Erythroblast (primary cell): ENCODE results near the gene PPARG.
"Not testable (repeated sequence)": the region's sequence is repeated elsewhere in the genome, so short reads cannot be mapped to it uniquely, and the experiment has no call there.

Experiments used
- DNase-seq, 2 experiments: peaks; one replicate each; lab custom pipeline; 2025; lab: John Stamatoyannopoulos, UW
- GATA1 ChIP-seq: IDR thresholded peaks from 2 replicates; pipeline ENCODE4 v1.6.1; 2011; ENCODE audit warnings: low read depth, mild to moderate bottlenecking, control low read depth, low read length, moderate library complexity
- POLR2A ChIP-seq: IDR thresholded peaks from 2 replicates; pipeline ENCODE4 v1.6.1; 2011; ENCODE audit warnings: mild to moderate bottlenecking, low read length

Gene PPARG

DNA sequence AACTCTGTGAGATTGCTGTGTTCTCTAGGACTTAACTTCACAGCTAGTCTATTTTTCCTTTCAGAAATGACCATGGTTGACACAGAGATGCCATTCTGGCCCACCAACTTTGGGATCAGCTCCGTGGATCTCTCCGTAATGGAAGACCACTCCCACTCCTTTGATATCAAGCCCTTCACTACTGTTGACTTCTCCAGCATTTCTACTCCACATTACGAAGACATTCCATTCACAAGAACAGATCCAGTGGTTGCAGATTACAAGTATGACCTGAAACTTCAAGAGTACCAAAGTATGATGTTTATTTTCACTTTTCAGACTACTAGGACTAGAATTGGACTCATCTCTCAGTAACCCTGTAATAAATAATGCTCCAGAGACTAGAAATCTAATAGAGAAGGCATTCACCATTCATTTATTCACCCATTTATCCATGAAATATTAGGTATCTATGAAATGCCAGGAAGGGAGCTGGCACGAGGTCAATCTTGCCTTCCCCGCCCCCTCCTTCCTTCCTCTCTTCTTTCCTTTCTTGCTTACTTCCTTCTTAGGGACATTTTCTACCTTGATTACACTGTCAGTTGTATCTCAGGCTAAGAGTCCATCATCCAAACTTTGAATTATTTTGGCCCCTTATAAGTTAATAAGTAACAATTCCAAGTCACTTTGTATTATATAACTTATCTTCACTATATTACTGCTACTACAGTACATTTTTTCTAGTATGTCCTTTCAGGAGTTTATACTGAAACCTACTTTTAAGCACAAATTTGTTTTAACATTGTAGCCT lies 91.0 kb downstream of the PPARG start:
- TF ChIP-seq GATA1: no peak
- TF ChIP-seq POLR2A: no peak

DNA sequence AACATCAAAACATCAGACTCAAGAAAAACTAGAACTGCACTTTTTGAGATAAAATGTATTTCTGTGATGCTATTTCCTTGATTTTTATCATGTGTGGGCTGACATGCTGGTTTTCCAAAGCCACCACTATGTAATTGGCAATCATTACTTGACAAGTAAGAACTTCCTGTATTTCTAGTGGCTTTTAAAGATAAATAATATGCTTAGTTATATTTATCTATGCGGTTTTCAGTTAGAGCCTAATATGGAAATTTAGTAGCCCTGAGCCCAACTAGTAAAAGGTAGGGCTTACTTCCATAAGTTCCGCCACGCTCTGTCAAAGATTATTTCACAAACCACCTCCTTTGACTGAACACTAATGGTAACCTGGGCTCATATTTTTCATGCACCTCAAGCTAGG lies 91.6 kb downstream of the PPARG start:
- TF ChIP-seq GATA1 (no peak), POLR2A (no peak)
- DNase-seq: no peak

More for the DNA sequence above, 91.0 kb downstream of the PPARG start:
- DNase-seq: no peak

DNA sequence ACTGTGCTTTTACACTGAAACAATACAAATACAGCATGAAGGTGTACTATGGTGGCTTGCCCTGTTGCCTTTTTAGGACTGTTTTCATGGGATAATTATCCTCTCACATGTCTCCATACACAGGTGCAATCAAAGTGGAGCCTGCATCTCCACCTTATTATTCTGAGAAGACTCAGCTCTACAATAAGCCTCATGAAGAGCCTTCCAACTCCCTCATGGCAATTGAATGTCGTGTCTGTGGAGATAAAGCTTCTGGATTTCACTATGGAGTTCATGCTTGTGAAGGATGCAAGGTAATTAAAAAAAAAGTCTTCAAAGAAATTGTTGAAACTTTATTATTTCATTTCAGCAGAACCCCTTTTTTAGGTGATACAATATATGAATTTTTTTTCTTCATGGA lies 92.3 kb downstream of the PPARG start:
- TF ChIP-seq GATA1: no peak
- TF ChIP-seq POLR2A: no peak
- no peak for DNase-seq

DNA sequence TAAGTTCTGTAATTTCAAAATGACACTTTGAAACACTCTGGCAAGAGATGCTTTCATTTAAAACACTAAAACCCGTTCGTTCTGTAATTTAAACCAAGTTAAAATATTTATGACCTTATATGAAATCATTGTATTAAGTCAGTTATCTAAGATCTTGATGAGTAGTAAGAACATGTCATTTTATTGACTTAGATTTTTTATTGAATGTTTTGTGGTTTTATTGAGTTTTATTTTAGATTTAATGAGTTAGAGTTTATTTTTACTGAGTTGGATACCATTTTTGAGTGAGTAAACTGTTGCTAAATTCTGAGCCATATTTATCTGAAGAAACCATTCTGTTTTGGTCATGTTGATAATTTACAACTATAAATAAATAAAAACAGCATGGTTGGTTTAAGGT lies 94.3 kb downstream of the PPARG start:
- no peak for DNase-seq
- TF ChIP-seq POLR2A (no peak), GATA1 (no peak)

DNA sequence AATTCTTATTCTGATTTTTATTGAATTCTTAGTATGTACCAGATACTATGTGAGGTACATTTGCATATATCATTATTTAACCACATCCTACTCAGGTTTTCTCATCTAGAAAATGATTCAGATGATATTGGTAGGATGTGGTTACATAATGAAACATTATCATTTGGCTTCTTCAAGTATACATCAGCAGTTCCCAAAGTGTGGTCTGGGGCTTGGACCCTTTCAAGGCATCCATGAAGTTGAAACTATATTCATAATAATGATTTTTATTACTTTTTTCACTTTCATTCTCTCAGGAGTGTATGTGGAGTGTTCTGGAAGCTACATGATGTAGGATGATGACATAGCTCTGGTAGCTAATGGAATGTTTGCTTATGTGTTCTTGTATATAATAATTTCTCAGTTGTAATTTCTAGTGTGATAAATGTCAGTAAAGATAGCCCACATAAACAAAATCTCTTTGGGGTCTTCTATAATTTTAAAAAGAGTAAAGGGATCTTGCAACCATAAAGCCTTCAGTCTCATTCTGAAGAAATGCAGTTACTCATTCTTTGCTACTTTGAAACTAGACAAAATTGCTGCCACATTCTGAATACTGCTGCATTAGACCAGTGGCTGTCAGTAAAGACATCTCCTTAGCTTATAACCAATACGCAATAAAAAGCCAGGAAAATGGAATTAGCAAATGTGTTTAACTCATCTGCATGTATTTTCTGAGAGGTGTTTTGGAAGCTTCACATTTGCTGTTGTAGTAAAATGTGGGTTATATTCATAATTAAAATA lies 95.8 kb downstream of the PPARG start:
- DNase-seq: no peak

DNA sequence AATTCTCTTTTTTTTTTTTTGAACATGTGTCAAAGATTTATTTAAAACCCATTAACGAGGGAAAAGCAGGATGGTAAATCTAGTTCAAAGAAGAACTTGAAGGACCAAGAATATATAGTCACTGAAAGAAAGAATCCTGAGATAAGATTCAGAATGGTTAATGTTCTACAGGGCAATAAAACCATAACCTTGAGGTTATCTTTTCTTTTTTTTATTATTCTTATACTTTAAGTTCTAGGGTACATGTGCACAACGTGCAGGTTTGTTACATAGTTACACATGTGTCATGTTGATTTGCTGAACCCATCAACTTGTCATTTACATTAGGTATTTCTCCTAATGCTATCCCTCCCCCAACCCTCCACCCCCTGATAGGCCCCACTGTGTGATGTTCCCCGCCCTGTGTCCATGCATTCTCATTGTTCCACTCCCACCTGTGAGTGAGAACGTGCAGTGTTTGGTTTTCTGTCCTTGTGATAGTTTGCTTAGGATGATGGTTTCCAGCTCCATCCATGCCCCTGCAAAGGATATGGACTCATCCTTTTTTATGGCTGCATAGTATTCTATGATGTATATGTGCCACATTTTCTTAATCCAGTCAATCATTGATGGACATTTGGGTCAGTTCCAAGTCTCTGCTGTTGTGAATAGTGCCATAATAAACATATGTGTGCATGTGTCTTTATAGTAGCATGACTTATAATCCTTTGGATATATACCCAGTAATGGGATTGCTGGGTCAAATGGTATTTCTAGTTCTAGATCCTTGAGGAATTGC lies 97.8 kb downstream of the PPARG start:
- not testable (repeated sequence) for DNase-seq

More for the DNA sequence above, 95.8 kb downstream of the PPARG start:
- TF ChIP-seq GATA1: no peak
- TF ChIP-seq POLR2A: no peak

DNA sequence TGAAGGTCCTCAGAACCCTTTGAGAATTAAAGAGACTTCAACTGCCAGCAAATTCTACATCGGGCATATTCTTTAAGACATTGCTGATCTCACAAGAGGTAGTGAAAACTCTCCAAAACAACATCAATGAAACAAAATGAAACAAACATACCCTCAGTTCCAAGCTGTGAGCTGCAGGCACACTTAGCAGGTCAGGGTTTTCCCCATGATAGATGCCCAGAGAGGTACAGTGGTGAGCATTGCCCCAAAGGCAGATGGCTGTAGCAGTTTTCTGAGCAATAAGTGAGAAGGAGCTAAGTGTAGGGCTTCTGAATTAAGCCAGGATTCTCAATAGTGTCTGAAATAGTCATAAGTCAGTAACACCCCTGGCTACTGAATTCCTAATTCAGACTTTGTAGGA lies 99.3 kb downstream of the PPARG start:
- TF ChIP-seq POLR2A: no peak
- no peak for TF ChIP-seq GATA1
- DNase-seq: no peak

DNA sequence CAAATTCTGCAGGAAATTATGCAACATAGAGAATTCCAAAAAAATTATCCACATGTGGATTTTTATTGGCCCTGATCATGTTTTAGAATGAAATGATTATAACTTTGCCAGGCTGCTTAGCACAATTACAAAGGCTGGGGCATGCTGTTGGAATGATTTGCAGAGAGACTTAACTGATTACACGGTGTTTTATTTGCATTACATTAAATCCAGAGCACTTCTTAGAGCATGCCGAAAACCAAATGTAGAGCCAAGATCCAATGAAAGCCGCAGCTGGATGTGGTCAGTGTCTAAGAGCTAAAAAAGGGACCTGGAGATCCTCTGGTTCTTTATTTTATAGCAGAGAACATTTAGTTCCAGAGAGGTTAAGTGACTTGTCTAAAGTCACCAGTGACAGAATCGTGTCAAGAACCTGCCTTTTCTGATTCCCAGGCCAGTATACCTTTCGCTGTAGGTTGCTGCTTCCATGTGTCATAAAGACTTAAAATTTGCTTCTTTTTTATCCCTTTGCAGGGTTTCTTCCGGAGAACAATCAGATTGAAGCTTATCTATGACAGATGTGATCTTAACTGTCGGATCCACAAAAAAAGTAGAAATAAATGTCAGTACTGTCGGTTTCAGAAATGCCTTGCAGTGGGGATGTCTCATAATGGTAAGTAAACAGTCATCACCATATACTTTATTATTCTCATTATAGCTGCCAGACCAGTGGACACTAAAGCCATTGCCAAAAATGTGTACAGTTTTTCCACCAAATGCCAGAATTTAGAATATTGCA lies 103.4 kb downstream of the PPARG start:
- TF ChIP-seq GATA1 (no peak), POLR2A (no peak)
- DNase-seq: no peak

DNA sequence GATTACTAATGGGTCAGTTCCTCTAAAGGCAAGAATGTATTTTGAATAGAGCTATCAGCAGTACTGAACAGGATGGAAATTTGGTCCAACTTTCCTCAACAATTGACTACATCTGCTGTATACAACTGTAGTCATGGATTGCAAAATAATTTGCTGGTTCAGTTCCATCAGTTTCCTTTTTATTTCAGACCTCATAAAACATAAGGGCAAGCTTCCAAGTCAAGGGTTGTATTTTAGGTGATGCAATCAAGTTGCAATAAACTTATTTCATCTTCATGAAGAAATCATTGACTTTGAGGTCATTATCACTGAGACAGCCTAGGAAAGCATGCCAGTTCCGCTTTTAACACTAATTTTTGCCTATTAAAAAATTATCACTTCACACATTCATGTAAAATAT lies 105.0 kb downstream of the PPARG start:
- no peak for TF ChIP-seq POLR2A
- TF ChIP-seq GATA1: no peak
- peak; percentile 15 to 74 for DNase-seq

DNA sequence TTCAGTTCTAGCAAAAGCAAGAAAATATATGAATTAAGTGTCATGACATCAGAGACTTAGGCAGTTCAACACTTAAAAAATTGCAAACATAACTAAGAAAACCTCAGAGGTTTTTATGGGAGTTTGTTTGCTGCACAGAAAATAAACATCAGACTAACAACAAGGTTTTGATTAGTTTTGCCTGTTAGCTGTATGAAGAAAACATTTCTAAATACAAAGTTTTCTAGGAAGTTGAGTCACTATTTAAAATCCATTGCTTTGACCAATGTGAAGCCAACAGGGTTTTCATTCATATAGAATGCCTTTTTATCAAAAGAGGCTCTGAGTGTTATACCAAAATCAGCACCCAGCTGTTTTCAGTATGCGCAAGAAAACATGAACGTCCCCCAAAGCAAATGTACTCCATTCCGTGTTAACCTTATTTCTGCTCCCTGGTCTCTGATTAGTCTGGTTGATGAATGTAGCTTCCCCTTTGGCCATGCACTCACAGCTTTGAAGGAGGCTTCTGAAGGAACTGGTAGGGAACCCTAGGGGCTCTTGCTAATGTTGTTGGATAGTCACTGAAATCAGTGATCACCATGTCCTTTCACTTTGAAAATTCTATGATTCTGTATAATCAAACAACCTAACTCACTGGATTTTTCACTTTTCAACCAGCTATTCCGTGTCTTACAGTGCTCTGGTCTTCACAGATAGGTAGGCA lies 105.8 kb downstream of the PPARG start:
- DNase-seq: peak in 1 of 2 experiments; percentile 28
- TF ChIP-seq GATA1 (no peak), POLR2A (no peak)

DNA sequence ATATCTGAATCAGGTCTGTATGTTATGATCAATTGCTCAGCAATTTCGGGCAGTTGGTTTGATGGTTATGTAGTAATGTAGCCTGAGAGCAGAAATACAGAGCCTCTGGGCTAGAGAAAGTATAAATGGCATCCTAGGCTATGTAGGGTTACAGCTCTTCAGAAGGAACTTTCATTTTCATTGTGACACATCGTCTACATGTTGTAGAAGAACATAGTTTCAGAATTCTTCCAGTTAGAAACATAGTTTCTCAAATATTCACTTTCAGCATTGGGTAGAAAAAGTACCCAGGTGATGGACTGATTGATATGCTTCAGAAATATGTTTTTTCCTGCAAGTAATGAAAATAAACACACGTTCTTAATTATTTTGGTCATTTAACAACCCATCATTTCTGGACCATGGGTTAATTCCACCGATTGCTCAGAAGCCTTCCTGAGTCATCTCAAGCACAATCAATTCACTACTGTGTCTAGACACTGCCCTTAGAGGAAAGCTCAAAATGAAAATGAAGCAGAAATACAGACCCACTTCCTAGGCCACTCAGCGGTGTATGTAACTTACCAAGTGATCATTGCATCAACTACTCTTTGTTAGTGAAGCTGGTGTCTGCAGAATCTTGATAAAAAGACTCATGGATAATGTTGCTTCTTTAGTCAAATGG lies 106.6 kb downstream of the PPARG start:
- TF ChIP-seq GATA1 (no peak), POLR2A (no peak)
- DNase-seq: peak in 1 of 2 experiments; percentile 24

DNA sequence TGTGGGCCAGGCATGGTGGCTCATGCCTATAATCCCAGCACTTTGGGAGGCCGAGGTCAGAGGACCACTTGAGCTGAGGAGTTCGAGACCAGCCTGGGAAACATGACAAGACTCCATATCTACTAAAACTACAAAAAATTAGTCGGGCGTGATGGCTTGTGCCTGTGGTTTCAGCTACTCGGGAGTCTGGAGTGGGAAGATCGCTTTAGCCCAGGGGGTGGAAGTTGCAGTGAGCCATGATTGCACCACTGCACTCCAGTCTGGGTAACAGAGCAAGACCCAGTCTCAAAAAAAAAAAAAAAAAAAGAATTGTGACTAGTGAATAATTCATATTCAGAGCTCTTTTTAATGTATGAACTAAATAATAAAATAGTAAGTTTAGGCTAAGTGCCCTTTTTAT lies 107.6 kb downstream of the PPARG start:
- no peak for DNase-seq
- no peak for TF ChIP-seq POLR2A
- TF ChIP-seq GATA1: no peak

DNA sequence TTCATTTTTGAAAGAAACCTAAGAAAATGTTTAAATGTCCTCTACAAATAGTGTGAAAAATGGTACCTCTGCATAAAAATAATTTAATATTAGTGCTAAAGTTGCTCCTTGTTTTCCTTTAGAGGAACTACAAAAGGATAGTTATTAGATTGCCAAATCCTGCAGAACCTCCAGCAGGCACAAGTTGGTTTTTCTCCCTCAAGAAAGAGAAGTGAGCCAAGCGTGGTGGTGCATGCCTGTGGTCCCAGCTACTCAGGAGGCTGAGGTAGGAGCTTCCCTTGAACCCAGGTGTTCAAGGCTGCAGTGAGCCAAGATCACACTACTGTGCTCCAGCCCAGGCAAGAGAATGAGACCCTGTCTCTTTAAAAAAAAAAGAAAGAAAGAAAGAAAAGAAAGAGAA lies 110.4 kb downstream of the PPARG start:
- TF ChIP-seq POLR2A (no peak), GATA1 (no peak)
- DNase-seq: no peak
